HT1080 (cell line): Measurements from ENCODE around the gene DIO1. TPM values are rescaled to one million over a fixed set of nuclear protein-coding genes. Genes with fewer than 3 reads are reported as not detected.

Experiments
- DNase-seq: peaks from one replicate; pipeline ENCODE4 v3.0.0-alpha.2; 2015; ENCODE audit warnings: low read depth
- total RNA-seq: library from RNA; depleted of rRNA; stranded (reverse); fragments of >200 nt; shearing (Covaris generic); gene quantifications from 2 replicates; pipeline ENCODE4 v1.2.3, GENCODE V29; 2014

The DIO1 gene
- total RNA-seq, 1 experiment from 2014 or later: not detected

- DNase-seq: no peak
Measured at GRCh38 chr1:53942127-53942957, 48.4 kb downstream of the DIO1 start.

- DNase-seq: no peak
Measured at GRCh38 chr1:53943090-53943489, 49.1 kb downstream of the DIO1 start.

- DNase-seq: no peak
Measured at GRCh38 chr1:53943490-53944043, 49.6 kb downstream of the DIO1 start.

- no peak for DNase-seq
Measured at GRCh38 chr1:53944469-53945182, 50.6 kb downstream of the DIO1 start.

GRCh38 chr1:53945183-53945432 lies 51.1 kb downstream of the DIO1 start:
- DNase-seq: no peak

GRCh38 chr1:53945433-53946251 lies 51.7 kb downstream of the DIO1 start, which contains the start of gene IFT25:
IFT25 (minus strand) TSS chr1:53945699; CDS start chr1:53940082, 5,617 bp downstream.
- DNase-seq: peak; percentile 83

- DNase-seq: no peak
Measured at GRCh38 chr1:53946252-53947171, 52.5 kb downstream of the DIO1 start, which contains the start of gene LRRC42. LRRC42 (plus strand) TSS chr1:53946350; CDS start chr1:53952000, 5,650 bp downstream.

- no peak for DNase-seq
Measured at GRCh38 chr1:53947172-53947907, 53.4 kb downstream of the DIO1 start.

GRCh38 chr1:53948291-53948690 lies 54.3 kb downstream of the DIO1 start:
- no peak for DNase-seq

GRCh38 chr1:53949023-53949990 lies 55.3 kb downstream of the DIO1 start:
- DNase-seq: peak; percentile 33

GRCh38 chr1:53951697-53952096 lies 57.7 kb downstream of the DIO1 start:
- DNase-seq: no peak

GRCh38 chr1:53954128-53954527 lies 60.1 kb downstream of the DIO1 start:
- no peak for DNase-seq

GRCh38 chr1:53956308-53957168 lies 62.6 kb downstream of the DIO1 start:
- DNase-seq: no peak

GRCh38 chr1:53957194-53957818 lies 63.3 kb downstream of the DIO1 start:
- peak; percentile 80 for DNase-seq

- DNase-seq: peak; percentile 47
Measured at GRCh38 chr1:53959664-53960250, 65.8 kb downstream of the DIO1 start.
